Urothelium cell line (cell line): Measurements from ENCODE around the gene NKD1.

ENCODE experiments used
- DNase-seq: peaks from one replicate; pipeline ENCODE4 v3.0.0; 2011; ENCODE audit warnings: low spot score, mixed read lengths
- FAIRE-seq: peaks from 2 replicates; lab custom pipeline; 2011; peaks lifted over from hg19 to GRCh38; lab: Jason Lieb, UNC

NKD1 gene

DNA sequence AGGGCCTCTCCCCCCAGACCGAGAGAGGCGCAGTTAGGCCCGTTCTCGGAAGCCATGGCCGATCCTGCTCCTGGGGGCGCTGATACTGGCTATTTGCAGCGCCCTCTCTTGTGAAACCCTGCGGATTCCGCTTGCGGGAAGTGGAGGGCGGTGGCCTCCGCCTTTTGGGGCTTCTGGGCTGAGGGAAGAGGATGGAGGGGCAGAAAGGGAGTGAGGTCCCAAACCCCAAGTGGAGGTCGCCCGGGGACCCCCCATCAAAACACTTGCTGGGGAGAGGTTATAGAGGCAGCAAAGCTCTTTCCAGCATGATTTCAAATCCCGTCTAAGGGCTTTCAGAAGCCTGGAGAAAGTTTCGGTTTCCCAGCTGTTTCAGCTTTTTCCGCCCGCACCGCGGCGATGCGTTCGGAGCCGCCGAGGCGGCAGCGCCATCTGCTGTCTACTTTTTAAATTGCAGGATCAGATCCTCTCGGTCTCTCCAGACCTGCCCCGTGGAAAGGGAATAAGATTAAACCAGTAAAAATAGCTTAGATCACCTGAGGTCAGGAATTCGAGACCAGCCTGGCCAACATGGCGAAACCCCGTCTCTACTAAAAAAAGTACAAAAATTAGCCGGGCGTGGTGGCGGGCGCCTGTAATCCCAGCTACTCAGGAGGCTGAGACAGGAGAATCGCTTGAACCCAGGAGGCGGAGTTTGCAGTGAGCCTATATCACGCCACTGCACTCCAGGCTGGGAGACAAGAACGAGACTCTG, 117.1 kb downstream of the NKD1 start:
- DNase-seq: peak; percentile 81
- no peak for FAIRE-seq

DNA sequence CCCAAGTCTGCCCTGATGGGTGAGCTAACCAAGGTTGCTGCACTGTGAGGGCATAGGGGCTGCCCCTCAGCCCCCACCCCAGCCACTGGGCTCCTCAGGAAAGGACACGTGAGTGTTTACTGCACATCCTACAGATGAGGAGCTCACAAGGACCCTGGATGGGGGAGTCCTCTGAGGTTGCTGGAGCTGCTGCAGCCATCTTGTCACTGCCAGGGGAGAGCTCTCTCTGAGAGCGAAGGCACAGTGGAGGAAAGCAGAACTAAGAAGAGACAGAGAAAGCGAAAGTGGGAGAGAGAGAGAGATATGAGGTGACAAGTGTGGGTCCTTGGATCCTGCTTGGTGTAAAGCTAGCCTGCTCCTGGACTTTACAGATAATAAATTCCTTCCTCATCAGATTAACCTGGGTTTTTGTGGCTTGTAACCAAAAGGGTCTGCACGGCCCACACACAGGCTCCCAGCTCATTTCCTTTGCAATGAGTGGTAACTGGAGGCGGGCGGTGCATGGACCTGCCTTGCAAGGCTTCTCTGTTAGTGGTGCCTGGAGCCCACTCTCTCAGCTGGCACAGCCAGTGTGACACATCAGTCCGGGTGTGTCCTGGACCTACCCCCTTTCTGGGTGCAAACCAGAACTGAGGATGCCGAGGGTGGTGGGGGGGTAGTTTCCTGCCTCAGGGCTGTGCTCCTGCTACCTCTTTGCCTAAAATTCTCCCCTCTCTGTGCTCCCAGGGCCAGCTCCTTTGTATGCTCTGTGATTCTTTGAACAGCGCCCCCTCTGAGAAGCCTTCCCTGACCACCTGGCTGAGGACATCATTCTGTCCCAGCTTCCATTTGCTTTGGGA, 118.7 kb downstream of the NKD1 start:
- DNase-seq (no peak), FAIRE-seq (no peak)

- DNase-seq (no peak), FAIRE-seq (no peak)
Measured at GRCh38 chr16:50667497-50668367, 119.5 kb downstream of the NKD1 start.

- FAIRE-seq (no peak), DNase-seq (no peak)
Measured at GRCh38 chr16:50668368-50669008, 120.3 kb downstream of the NKD1 start.

GRCh38 chr16:50669741-50670140, 121.5 kb downstream of the NKD1 start:
- DNase-seq (no peak), FAIRE-seq (no peak)

- DNase-seq (no peak), FAIRE-seq (no peak)
Measured at GRCh38 chr16:50670476-50670875, 122.3 kb downstream of the NKD1 start.

DNA sequence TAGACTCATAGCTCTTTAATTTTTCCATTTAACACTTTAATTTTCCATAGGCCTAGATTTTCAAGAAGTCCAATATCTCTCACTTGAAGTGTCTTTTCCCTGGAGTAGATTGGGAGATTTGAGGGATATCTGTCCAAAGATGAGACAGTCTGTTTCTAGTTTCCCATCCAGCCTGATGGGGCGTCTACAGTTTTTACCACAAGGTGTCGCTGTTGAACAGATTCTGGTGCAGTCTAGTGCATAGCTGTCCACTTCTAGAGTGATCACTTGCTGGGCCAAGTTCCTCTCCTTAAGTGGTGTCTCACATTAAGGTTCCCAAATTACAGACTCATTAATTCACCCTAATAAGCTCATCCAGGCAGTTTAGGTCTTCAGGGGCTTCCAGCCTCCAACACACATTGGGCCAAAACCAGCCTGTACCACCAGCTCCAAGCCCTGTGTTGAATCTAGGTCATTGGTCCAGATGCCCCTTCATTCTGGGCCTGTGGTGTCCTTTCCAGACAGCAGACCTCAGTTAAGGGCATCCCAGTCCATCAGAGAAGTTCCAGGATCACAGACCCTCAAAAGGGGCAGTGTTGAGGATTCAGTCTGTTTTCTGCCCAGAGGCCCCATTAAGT, 123.6 kb downstream of the NKD1 start:
- DNase-seq: peak; percentile 33
- no peak for FAIRE-seq

DNA sequence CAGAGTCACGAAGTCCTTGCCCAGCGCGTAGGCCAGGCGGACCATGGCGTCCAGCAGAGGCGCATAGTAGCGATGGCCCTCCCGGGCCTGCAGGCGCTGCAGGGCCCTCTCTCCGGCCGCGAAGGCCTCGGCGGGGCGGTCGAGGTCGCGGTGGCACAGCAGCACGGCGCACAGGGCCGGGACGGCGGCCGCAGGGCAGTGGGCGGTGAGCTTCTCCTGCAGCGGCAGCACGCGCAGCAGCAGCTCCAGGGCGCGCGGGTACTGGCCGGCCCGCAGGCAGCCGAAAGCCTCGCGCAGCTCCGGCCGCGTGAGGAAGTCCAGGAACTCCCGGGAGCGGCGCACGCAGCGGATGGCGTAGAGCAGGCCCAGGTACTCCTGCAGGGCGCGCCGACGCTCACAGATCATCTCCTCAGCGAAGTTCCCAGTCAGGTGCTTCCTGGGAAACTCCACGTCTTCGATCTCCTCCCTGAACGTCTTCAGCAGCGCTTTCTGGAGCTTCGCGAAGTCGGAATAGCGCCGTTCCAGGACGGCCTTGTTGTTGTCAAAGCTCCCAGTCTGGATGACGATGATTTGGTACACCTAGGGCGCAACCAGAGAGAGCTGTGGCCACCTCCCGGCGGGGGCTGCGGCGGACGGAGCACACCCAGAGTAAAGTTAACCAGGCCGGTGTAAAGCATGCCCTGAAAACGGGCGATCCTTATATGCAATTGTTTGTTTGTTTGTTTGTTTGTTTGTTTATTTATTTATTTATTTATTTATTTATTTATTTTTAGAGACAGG, 125.5 kb downstream of the NKD1 start:
- no peak for FAIRE-seq
- DNase-seq: no peak

GRCh38 chr16:50674831-50675230, 126.6 kb downstream of the NKD1 start:
- DNase-seq: no peak
- no peak for FAIRE-seq

DNA sequence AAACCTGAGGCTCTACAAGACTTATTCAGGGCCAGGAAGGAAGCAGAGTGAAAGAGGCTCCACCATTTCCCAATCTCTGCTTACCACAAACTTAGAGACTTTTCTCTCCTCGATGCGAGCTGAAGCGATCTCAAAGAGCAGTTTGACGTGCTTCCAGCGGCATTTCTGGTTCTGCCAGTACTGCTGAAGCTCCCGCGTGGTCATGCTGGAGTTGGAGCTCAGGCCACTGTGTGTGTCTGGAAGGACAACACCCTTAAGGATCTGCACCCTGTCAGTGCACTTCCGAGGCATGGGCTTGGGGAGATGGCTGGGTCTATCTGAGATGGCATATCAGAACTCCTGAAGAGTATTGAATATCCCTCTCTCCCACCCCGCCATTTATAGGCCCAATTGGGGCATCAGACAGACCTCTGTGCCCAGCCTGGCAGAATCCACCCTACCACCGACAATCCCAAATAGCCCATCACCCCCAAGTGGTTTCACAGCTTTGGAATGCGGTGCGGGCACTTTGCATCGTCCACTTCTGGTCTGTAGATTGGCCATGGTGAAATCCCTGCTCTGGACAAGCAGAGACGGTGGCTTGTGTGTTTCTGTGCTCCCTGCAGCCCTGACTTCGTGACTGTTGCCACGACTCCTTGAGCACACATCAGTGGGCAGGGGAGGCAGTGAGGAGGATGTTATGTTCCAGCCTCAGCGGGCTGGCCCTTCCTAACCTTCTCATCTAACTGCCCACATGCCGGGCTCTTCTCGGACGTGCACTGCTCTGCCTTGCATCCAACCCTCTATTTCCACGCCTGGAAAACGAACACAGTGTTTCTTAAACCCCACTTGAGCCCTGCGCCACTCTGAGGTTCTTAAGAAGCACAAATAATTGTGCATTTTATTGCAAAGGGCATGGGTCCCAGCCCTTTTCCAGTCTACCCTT, 127.8 kb downstream of the NKD1 start:
- DNase-seq (no peak), FAIRE-seq (no peak)

DNA sequence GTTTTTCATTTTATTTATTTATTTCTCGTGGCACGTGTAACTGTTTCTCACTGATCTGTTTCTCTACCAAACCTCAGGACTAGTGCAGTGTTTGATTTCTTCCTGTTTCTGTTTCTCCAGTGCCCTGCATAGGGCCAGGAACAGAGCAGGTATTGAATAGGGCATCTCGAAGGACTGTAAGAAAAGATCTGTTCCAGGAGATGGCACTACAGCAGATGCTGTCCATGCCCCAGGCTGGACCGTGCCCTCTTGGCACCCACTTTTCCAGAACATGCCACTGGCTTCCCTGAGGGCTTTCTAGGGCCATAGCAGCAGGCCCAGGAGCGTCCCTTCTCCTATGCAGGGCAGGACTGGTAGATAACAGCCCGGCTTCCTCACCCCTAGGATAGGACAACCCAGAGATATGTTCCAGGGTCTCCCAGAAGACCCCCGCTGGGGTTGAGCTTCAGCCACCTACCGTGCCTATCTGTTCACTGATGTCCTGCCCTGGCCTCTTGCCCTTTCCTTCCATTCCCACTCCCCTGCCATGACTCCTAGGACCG, 128.6 kb downstream of the NKD1 start:
- no peak for DNase-seq
- FAIRE-seq: no peak

DNA sequence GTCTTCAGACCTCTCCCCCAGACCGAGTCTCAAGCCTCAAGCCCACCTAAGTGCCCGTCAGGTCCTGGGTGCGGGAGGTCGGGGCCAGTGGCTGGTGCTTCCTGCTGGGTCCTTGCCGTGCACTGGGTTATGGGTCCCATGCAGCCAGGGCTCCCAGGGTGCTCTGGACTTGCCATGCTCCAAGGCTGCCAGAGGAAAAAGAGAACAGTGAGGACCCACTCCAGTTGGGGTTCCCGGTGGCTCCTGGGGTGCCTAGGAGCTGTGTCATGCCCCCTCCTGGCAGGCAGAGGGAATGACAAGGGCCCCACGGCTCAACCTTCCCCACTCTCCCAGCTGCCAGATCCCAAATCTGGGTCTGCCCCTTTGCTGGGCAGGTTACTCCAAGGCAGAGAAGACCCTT, 129.2 kb downstream of the NKD1 start:
- DNase-seq (no peak), FAIRE-seq (no peak)

DNA sequence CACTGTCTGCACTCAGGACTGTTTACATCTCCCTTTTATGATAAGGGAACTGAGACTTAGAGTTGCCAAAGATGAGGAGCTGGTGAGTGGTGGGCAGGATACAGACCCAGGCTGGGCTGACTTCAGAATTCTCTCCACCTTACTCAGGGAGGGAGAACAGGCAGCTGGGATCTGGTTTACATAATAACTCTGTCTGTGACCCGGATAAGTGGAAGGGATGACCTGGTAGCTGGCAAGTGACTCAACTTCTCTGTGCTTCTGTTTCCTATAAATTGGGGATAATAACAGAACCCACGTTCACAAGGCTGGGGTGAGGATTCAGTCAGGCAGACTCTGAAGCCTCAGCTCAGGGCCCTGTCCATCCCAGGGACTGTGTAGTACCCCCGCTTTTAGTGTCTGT, 130.3 kb downstream of the NKD1 start:
- FAIRE-seq (no peak), DNase-seq (no peak)

DNA sequence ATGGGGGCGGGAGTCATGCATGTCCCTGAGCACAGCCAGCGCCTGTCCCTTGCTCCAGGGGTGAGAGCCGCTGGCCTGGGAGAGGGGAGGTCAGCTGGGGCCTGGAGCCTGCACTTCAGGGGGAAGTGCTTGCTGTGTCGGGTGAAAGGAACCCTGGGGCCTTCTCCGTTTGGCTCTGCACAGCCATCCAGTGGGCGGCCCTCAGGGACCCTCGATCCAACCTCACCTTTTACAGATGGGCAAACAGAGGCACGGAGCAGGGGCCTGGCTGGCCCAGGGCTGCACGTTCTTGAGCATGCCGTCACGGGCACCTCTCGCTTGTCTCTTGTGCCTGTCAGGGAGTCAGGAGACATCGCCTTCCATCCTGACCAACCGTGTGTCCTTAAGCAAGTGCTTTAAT, 131.1 kb downstream of the NKD1 start:
- DNase-seq (no peak), FAIRE-seq (no peak)

DNA sequence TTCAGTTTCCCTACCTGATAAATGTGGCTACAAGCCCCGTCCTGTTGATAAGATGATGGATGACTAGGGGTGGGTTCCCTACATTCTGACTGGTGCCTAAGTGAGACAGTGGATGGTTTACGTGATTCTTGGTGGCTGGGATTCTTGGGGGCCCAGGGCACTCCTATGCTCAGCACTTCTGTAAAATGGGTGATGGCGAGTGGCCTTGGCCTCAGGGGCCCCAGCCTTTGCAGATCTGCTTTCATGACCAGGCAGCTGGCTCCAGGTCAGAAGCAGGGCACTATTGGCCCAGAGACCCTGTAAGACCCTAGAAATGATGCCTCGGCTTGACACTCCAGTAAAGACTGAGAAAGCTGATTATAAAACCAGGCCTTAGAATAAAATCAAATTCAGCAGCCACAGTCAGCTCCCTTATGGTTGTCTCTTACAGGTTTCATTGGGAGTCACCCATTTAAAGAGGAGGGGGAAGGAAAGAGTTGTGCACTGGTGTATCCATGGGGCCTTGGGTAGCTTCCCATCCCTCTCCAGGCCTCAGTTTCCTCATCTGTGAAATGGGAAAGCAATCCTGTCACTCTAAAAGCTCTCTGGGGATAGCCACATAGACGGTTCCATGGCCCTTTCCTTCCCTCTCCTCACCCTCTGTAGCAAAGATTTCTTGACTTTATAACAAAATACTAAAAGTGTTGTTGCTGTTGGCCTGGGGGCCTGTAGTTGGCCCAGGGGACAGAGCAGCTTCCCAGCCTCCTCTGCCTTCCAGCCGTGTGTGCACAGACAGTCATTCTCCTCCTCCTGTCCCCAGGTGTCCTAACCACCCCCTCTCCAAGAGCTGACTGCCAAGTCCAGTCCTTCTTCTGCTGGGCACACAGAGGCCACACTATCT, 131.7 kb downstream of the NKD1 start:
- no peak for FAIRE-seq
- no peak for DNase-seq

- no peak for DNase-seq
- FAIRE-seq: no peak
Measured at GRCh38 chr16:50680556-50680893, 132.3 kb downstream of the NKD1 start.
